ENCODE measurements around the gene FHIT.

GRCh38 chr3:60461267-60461666 is 790.0 kb downstream of the FHIT start:
- TF ChIP-seq CTCF (IDR thresholded peaks at IDR 0.05) (no peak), POLR2A (IDR thresholded peaks at IDR 0.05) (no peak)
